Measurements from ENCODE around the gene EPB42.
"Not testable (repeated sequence)": the region's sequence is repeated elsewhere in the genome, so short reads cannot be mapped to it uniquely, and the experiment has no call there.

The EPB42 gene

DNA sequence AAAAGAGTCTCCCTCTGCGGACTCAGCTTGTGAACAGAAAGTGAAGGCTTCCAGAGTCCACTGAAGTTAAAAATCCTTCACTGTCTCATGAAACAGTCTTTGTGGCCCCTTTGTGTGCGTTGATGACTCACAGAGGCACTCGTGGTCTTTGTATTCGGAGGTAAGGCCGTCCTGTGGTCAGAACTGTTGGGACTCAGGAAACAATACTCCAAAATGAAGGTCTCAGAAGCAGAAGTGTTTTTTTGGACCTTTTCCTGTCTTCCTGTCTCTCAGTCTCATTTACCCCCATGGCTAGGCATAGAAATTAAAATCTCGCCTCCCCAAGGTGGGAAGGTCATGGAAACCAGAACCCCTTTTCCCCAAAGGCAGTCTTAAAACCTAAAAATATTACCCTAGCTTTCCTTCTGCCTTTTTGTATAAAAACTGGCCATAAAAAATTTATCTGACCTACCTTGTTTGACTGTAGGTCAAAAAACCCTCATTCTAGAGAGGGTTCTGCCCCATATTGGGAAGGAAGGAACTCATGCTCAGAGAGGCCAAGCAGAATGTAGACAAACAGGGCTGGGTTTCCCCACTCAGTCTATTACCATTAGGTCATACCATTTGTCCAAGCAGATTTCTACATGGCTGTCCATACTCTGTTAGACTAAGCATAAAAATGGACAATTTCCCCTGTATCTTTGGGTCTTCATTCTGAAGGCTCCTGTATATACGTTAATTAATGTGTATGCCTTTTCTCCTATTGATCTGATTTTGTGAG lies 19.1 kb upstream of the EPB42 start:
- ATAC-seq = peak in 1 of 2 donors; percentile 20

DNA sequence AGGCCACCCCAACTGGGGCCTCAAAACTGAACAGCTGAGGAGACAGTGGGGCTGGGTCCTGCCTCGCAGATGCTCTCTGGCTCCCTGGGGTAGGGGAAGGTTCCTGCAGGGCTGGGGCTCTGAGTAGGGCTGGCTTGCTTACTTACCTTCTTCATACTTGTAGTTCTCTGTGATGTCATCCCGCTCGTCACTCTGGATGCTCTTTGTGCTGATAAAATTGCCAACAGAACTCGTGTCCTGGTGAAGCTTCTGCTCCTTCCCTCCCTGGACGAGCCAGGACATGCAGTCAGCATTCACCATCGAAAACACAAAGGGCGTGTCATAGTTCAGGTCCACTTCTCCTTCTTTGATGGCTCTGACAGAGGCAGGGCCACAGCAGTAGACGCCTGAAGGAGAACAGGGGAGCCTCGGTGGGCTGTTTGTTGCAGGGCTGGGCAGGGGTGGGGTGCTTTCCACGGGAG lies 17.9 kb upstream of the EPB42 start:
- ATAC-seq = no peak

DNA sequence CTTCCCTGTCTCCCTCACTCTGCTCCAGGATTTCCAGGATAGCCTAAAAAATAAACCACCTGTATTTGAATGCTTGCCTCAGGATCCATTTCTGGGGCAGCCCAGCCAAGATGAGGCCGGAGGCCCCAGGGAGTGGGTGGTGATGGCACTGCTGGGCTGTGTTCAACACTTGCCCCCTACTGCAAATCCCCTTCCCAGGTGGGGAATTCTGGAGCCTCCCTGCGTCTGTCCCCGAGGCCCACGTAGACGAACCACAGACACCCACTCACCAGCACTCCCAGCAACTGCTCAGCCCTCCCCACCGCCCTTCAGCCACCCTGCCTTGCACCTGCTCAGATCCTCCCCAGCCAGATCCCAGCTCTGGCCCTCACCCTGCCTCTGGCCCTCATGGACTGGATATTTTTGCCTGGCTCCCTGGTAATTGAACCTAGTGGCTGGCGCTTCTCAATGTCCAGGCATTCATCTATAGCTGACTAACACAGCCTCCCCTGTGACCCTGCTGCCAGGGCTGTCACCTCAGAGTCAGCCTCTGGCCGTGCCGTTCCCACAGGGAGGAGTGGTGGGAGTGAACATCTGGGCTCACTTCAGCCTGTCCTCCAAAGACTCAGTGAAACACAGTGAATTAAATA lies 17.1 kb upstream of the EPB42 start:
- ATAC-seq = no peak

DNA sequence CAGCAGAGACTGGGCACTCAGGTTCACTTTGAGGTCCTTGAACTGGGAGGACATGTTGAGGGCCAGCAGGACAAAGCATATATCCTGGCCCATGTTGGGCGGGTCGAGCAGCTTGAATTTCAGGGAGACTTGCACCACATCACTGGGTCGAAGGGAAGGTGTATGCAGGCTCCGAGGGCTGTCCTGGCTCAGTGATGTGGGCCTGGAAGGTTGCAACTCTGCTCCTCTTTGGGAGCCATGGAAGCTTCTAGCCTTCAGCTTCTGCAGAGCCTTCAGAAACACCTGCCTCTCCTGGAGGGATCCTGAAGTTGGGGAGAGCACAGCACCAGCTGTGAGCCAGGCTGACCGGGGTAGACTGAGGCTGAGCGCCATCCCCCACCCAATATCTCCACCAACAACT lies 14.7 kb upstream of the EPB42 start:
- ATAC-seq = no peak

DNA sequence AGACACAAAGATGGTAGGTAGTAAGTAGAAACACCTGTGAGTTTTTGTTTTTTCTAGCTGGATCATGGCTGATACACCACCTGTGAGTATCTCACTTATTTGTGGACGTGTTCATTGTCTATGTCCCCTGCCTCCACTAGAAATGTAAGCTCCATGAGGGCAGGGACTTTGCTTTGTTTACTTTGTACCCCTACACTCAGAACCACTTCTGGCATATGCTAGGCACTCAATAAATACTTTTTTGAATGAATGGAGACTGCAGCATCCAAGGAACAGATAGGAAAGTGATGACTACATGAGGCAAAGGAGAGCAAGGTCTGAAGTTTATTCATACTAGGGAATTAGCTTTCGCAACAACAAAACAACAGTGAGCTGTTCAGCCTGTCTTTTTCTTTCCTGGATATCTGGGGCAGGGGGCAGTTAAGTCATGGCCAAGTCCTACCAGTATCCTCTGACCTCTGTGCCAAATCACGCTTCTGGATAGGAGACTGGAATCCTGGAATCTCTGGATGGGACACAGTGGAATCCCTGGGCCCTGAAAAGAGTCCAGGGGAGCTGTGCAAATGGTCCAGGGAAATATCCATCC lies 11.6 kb upstream of the EPB42 start:
- no peak for ATAC-seq

DNA sequence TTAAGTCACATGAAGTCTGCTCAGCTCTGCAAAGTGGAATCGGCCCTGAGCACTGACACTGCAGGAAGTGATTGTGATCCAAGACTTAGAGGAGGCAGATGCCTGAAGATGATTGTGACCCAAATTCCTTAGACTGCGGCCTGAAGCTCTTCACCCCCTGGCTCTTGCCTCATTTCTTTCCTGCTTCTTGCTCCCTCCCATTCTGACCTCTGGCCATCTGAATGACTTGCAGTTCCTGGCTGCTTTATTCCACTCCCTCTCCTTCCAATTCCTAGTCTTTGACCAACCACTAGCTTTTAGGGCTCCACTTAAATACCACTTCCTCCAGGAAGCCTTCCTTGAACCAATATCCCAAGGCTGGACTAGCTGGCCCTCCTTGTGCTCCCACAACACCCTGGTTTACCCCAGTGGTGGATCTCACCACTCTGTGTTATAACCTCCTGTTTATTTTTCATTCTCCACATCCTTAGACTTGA lies 9.9 kb upstream of the EPB42 start:
- no peak for ATAC-seq

DNA sequence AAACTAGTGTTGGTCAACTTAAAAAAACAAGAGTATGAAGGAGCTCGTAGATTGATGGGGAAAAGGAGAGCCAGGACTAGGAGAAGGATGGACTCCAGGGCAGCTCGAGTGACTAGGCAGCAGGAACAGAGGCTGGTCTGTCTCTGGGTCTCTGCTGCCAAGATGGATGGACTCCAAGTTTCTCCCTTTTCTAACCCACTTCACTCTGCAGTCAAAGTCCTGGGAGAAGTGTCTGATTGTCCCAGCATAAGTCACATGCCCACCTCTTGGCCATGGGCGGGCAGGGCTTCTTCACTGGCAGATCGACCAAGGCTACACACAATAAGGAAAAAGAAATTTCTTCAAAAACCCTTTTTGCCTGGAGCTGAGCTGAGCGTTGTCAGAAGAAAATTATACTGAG lies 9.2 kb upstream of the EPB42 start:
- no peak for ATAC-seq

DNA sequence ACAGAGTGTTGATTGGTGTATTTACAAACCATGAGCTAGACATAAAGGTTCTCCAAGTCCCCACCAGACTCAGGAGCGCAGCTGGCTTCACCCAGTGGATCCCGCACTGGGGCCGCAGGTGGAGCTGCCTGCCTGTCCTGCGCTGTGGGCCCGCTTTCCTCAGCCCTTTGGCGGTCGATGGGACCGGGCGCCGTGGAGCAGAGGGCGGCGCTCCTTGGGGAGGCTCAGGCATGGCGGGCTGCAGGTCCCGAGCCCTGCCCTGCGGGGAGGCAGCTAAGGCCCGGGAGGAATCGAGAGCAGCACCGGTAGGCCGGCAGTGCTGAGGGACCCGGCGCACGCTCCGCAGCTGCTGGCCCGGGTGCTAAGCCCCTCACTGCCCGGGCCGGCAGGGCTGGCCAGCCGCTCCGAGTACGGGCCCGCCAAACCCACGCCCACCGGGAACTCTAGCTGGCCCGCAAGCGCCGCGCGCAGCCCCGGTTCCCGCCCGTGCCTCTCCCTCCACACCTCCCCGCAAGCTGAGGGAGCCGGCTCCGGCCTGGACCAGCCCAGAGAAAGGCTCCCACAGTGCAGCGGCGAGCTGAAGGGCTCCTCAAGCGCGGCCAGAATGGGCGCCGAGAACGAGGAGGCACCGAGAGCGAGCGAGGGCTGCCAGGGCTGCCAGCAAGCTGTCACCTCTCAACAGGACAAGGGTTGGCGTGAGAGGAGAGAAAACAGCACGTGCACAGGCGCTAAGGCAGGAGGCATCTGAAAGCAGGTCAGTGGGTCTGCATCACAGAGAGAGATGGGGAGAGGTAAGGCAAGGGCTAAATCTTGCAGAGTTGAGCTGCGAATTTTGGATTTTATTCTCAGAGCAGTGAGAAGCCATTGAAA lies 5.9 kb upstream of the EPB42 start:
- no peak for ATAC-seq

DNA sequence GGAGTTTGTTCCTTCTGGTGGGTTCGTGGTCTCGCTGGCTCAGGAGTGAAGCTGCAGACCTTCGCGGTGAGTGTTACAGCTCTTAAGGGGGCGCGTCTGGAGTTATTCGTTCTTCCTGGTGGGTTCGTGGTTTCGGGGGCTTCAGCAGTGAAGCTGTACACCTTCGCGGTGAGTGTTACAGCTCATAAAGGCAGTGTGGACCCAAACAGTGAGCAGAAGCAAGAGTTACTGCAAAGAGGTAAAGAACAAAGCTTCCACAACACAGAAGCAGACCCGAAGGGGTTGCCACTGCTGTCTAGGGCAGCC lies 5.1 kb upstream of the EPB42 start:
- not testable (repeated sequence) for ATAC-seq

DNA sequence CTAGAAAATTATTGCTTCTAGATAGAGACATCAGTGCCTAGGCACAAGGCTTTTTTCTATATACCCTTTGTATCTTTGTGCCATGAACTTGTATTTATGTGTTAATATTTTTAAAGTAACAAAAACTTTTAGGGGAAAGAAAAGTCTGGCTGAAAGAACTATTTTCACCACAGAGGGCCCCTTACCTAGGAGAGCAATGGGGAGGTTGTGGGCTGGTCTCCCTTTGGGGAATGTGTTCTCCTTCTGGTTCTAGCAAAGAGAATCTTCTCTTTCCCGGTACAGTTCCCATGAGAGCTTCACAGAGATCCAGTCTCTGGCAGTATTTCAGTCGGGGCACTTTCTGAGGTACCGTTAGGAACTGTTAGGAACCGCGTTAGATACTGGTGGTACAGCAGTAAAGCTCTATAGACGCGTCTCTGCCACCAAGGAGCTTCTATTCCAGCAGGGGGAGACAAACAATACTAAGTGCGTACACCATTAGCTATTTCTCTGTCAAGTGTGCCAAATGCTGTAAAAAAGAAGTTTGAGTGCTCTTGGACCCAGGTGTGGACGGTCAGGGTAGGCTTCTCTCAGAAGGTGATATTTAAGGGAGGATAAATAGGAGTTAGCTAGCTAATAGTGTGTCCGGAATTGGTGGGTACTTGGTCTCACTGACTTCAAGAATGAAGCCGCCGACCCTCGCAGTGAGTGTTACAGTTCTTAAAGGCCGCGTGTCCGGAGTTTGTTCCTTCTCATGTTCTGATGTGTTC lies 4.6 kb upstream of the EPB42 start:
- peak; percentile 85 to 87 for ATAC-seq

DNA sequence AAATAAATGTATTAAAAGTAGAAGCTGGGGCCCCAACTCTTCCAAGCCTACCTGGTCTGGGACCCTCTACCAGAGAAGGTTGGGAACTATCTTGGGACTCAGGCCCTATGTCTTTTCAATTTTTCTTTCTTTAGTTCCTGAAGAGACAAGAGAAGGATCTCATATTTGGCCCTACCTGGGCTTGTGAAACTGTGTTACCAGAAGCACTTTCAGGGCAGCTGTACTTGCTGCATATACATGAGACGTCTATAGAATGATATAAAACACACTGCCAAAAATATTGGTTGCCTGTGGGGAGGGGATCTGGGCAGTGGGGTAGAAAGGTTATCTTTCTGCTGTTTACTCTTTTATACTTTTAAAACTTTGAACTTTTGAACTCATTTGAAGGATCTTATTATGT lies 604 bp upstream of the EPB42 start:
- no peak for ATAC-seq

DNA sequence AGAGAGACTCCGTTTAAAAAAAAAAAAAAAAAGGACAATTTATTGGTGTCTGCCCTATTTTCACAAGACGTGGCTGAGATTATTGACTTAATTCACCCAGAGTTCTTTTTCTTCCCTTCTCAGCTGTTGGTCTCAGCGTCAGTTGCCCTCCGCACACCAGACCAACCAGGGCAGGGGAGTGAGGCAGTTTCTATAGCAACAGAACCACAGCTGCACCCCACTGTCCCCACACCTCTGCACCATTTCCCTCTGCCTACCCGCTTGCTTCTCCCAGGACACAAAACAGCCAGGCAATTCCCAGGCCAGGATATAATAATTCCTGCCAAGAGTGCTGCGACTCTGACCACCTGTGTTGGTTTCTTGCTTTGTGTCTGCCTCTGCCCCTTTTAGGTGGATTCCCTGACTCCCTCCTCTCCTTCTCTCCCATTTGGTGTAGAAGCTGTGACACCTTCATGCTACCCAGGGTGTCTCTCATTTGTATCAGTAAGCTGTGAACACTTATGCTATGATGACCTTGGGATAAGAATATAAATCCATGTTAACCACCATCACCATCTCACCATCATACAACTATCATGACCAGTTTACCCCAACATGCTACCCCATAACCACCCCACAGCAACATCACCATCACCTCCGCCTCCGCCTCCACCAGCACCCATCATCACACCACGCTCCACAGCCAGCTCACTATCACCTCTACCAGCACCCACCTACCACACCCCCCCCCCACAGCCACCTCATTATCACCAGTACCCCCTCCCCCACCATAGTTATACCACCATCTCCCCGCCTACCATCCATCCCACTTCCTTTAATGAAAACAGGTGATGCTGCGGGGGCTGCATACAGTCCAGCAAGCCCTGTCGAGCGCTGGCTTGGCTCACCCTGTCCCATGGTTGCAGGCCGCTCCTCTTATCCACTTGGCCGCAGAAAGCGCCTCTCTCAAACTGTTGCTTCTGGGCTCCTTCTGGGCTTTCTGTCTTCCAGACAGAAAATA lies 589 bp downstream of the EPB42 start:
- no peak for ATAC-seq

DNA sequence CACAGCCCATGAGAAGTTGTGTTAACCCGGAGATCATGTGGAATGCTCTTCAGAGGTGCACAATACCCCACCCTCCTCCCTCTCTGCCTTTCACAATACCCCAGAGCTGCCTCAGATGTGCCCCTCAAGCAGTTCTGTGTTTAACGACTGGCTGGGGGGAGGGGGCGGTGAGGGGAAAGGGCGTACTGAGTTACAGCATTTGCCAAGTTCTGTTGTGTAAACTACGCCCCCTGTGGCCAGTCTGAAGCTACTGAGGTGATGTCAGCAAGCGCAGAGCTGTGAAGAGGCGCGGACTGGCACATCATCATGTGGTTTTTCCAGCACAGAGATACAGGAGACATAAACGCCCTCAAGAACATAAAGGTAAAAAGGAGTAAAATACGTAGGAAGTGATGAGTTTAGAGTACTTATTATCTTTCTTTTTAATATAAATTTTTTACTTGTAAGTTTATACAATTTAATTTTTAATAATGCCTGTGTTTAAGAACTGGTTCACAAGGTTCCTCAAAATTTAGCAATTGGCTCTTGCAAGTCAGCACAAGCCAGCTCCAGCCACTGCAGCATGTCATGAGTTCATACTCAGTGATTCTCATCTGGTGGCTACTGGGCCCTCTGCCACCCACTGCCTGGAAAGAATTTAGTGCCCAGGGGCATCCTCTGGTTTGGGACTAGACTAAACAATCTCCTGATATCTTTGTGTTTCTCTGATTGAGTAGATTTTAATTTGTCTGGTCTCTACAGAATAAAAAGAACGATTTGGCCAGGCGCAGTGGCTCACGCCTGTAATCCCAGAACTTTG lies 1.7 kb downstream of the EPB42 start:
- ATAC-seq = no peak

DNA sequence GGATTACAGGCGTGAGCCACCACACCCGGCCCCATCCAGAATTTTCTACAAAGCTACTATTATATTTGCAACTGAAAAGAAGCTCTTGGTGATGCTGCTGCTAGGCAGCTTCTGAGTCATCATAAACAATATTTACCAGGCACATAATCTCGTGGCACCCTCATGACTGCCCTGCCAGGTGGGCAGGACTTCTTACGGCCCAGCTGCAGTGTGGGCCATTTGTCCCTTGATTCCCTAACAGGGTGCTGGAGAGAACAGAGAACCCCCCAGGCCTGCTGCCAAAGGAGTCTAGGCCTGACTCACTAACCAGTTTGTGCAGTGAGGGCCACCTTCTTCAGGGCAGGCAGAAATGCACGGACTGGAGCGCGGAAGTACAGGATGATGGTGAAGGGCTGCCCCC lies 4.9 kb downstream of the EPB42 start:
- no peak for ATAC-seq

DNA sequence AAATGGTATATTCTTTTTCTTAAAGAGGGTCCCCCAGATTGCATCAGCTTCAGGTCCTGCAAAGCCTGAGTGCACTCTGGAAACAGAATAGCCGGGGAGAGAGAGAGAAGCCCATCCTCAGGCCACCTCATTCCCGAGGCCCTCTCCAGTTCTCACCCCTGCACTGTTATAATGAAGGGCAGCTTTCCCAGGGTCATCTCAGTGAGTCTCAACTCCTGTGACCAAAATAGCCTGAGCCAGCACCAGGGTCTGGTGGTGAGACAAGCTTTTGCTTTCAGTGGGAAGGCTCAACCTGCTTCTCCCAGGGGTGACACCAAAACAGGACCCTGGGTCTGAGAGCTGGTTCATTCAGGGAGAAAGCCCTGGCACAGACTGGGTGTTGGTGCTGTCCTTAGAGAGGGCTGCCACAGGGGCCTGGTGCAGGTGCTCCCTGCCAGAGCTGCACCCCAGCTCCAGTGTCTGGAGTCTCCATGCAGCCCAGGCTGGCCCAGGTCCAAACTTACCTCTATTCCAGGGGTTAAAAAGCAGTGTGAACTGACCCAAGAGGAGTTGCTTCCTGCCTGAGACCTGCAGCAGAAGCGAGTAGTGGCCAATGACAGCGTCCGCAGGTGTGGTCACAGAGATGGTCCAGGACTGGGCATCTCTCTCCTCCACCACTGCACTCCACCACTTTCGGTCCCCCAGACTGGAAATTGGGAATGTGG lies 6.1 kb downstream of the EPB42 start:
- ATAC-seq = no peak

DNA sequence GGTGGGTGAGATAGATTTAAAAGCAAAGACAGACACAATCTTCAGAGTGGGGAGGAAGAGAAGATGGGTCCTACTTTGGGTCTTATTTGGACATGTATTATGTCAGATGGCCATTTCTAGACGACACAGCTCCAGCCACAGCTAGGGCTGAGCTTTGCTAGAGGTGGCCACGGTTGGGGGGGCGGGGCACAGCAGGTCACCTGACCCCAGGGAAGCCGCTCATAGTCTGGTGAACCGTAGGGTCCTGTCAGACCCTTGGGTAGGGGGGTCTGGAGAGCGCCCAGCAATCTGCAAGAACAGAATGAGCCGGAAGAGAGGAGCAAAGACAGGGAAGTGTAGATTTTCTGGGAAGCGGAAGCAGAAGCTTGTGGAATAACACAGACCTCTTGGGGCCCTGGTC lies 6.6 kb downstream of the EPB42 start:
- no peak for ATAC-seq

DNA sequence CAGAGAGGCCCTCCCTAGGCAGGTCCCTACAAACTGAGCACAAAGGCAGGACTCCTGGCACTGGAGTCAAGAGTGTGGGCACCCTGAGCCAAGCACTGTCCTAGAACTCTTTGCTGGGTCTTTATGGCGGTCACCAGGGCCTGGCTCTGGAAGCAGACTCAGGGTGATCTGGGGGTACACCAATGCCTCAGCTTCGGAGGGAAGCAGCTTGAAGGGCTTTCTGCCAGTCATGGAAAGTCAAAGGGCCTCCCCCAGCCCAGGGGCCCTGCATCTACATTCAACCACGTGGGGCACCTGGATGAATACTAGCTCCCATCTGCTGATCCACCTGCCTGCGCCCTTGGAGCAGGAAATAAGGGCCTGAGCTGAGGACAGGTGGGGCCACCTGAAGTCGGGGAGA lies 7.4 kb downstream of the EPB42 start:
- ATAC-seq = no peak

DNA sequence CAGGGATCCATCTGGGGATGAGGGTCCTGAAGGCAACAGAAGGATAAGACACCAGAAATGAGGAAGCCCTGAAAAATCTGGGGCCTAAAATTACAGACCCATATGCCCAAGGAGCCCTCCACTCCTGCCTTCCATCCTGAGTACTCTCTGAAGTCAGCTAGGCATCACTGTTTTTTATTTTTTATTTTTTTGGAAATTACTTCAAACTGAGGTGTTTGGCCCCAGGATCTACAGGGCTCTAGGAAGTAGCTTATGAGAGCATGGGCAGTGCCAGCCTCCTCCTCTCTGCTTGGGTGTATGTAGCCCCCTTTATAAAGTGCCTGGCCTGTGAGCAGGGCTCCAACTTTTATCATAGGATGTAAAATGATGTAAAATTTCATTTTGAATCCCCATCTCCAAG lies 7.9 kb downstream of the EPB42 start:
- ATAC-seq = no peak

DNA sequence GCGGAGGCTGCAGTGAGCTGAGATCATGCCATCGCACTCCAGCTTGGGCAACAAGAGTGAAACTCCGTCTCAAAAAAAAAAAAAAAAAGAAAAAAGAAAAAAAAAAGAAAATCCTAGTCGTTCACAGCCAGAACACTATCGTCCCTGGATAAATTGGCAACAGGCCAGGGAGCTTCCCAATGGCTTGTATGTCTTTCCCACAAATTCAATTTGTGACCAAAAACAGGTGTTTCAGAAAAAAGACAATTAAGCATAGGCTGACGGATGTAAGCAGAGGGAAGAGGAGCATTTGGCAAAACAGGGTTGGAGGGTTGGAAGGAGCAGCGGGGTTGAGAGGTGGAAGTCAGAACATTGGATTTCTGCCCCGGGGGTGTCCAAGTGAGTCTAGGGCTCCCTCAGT lies 8.5 kb downstream of the EPB42 start:
- no peak for ATAC-seq

Measured in activated CD4-positive, CD25-positive, alpha-beta regulatory T cell treated with anti-CD3 and anti-CD28 coated beads, Interleukin-2, amount 50 U/mL, for 24 hours (primary cell).